Ovary (tissue), 9 donors: Measurements from ENCODE around the gene TBR1. TPM values are rescaled to one million over a fixed set of nuclear protein-coding genes. Genes with fewer than 3 reads are reported as not detected.

Source experiments
- DNase-seq, 5 donors: peaks; one replicate each; pipeline ENCODE4 v3.0.0-alpha.2; 2019 to 2020
- H3K27ac ChIP-seq, 2 donors: fragments of 200-600 bp; one replicate each; pipeline versions ENCODE4 v1.5.1 to v1.8.0; 2019 to 2022
- H3K27me3 ChIP-seq: fragments of 200-600 bp; one replicate; pipeline ENCODE4 v1.8.0; 2022
- H3K36me3 ChIP-seq: fragments of 200-600 bp; sonication (generic); one replicate; pipeline ENCODE4 v1.5.1; 2019
- H3K4me1 ChIP-seq: one replicate; pipeline ENCODE4 v1.8.1; 2013; ENCODE audit warnings: mild to moderate bottlenecking, moderate library complexity; ENCODE audit not compliant: insufficient read depth
- H3K4me3 ChIP-seq: fragments of 200-600 bp; sonication (generic); one replicate; pipeline ENCODE4 v1.5.1; 2017
- H3K9me3 ChIP-seq, 2 donors: fragments of 200-600 bp in 1 of 2; sonication (generic) in 1 of 2; one replicate each; pipeline versions ENCODE4 v1.5.1 to v1.8.1; 2013 to 2019; ENCODE audit warnings: mild to moderate bottlenecking in 1 of 2, moderate library complexity in 1 of 2
- CTCF ChIP-seq, 3 donors: fragments of 450-650 bp in 2 of 3; fragments of 200-600 bp in 1 of 3; IDR thresholded peaks; one replicate each; pipeline versions ENCODE4 v1.5.1 to v1.8.0; 2016 to 2022; ENCODE audit warnings: antibody characterized with exemption in 3 of 3, mild to moderate bottlenecking in 1 of 3
- EP300 ChIP-seq: sonication (generic); formaldehyde crosslinking; IDR thresholded peaks from one replicate; pipeline ENCODE4 v1.6.1; 2017; ENCODE audit warnings: antibody characterized with exemption
- POLR2A ChIP-seq: fragments of 450-650 bp; IDR thresholded peaks from one replicate; pipeline ENCODE4 v1.6.1; 2017; ENCODE audit warnings: antibody characterized with exemption, mild to moderate bottlenecking, moderate library complexity
- WGBS, 3 donors: extraction: QIAGEN DNeasy Blood & Tissue Kit in 1 of 3; methylation state at CpG; one replicate each; pipeline versions ENCODE4 v1.1.5 to v1.1.7; 2013 to 2017; 5-methylcytosine and 5-hydroxymethylcytosine counted together
- intact Hi-C, 4 donors: fragments of 100-400 bp; cut with DNase I; formaldehyde crosslinking; loops; one replicate each; pipeline versions ENCODE4 v1.11.0 to v1.15.1; 2022 to 2023
- polyA plus RNA-seq, 2 donors: library from polyadenylated mRNA; stranded (reverse); fragments of 200-250 nt in 1 of 2; fragments of 350-450 nt in 1 of 2; fragmentation: Illumina TruSeq in 1 of 2; extraction: RNeasy Lipid Tissue Mini Kit (QIAGEN cat#74804) in 1 of 2; gene quantifications; one replicate each; pipeline ENCODE4 v1.2.3, GENCODE V29; 2013 to 2014
- total RNA-seq, 7 donors: library from RNA; depleted of rRNA in 2 of 7; stranded (reverse); fragments of >200 nt in 2 of 7; fragmentation: NEBNext Ultra II Directional in 3 of 7; extraction: Animal tissue kit (Norgen Biotek cat#: 25700) in 3 of 7; gene quantifications; one replicate each; pipeline versions ENCODE4 v1.1.0 to v1.2.4, GENCODE V29; 2016 to 2023
- donor health status: DM: no; HTN: no; CAD: no; lungs with moderate emphysema.
- donor health status: DM: no; HTN: no; CAD: no.
- donor health status: Bipolar disorder and iron deficiency.
- donor health status: DM: yes; HTN: yes; CAD: no.
- donor health status: DM: no; HTN: no; CAD: no.
- donor health status: DM: yes; HTN: yes; CAD: no.

Gene TBR1
- total and polyA plus RNA-seq, 9 donors, result not detected

DNA sequence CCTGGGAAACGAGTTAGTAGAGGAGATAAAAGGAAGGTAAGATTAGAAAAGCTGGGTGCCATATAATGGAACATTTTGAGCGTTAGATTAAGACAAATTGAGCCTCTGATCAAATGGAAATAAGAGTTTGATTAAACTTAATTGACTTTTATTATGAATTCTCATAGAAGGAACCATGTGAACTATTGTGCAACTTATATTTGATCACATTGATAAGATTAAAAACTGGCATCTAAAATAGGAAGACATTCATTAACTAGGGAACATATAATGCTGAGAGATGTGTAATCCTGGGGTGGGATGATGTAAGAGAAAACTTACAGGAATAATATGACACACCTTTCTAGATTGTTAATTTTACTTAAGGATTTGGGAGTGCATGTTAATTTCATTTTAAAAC, 22.5 kb downstream of the TBR1 start:
- Histone ChIP-seq H3K9me3 (peaks cover 0 to 5% of the 10 kb centered on the region in 2 donors), H3K27ac (no peak overlapping the region), H3K36me3 (no peaks in the 10 kb centered on the region), H3K4me3 (no peak overlapping the region), H3K4me1 (no peaks in the 10 kb centered on the region), H3K27me3 (no peaks in the 10 kb centered on the region)
- TF ChIP-seq EP300, result no peak
- TF ChIP-seq POLR2A, result no peak
- TF ChIP-seq CTCF (IDR thresholded peaks at IDR 0.05), result no peak
- 45 to 51% (median 47%) methylated on average over 2 of the region's 2 CpGs for WGBS, 3 donors
- intact Hi-C loops, result no loop called here
- no peak for DNase-seq

DNA sequence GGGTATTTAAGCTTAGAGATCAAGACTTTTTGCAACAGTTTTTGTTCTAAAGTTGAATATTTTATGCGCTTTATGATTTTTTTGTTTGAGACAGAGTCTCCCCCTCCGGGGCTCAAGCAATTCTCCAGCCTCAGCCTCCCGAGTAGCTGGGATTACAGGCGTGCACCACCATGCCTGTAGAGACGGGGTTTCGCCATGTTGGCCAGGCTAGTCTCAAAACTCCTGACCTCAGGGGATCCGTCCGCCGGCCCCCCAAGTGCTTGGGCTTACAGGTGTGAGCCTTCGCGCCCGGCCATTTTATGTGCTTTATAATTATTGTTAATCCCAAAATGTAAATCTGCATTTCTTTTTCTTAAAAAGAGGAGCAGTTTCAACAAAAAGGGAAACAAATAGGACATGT, 29.0 kb downstream of the TBR1 start:
- no peaks in the 10 kb centered on the region for H3K36me3 ChIP-seq
- no peaks in the 10 kb centered on the region for H3K9me3 ChIP-seq
- no peak for DNase-seq
- no peak for TF ChIP-seq POLR2A
- no peak for TF ChIP-seq CTCF (IDR thresholded peaks at IDR 0.05)
- no peak for TF ChIP-seq EP300
- no peaks in the 10 kb centered on the region for H3K27me3 ChIP-seq
- 93 to 95% (median 94%) methylated on average over 12 of the region's 12 CpGs for WGBS, 3 donors
- intact Hi-C loops, result no loop called here
- no peak overlapping the region for H3K27ac ChIP-seq
- no peak overlapping the region for H3K4me3 ChIP-seq
- H3K4me1 ChIP-seq, result no peaks in the 10 kb centered on the region

DNA sequence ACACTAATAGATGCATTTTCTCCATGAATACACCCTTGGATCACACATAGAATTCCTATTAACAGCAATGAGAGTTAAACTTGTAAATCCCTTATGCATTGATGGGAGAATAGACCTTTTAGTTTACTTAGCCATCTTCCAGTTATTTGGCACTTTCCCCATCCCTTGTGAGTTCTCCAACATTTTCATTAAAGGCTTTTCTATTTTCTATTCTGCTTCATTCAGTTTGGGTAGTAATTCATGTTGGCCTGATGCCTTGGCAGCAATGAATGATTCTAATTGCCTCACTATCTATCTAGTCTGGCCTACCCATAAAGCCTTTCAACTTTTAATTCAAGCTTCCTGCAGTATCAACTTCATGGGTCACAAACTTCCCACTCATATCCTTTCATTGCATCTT, 32.3 kb downstream of the TBR1 start:
- TF ChIP-seq EP300 (no peak), CTCF (IDR thresholded peaks at IDR 0.05) (no peak), POLR2A (no peak)
- Histone ChIP-seq H3K4me1 (no peaks in the 10 kb centered on the region), H3K9me3 (no peaks in the 10 kb centered on the region), H3K4me3 (no peak overlapping the region), H3K27ac (no peak overlapping the region), H3K27me3 (no peaks in the 10 kb centered on the region), H3K36me3 (no peaks in the 10 kb centered on the region)
- intact Hi-C loops, result no loop called here
- DNase-seq, result no peak

- H3K36me3 ChIP-seq, result no peaks in the 10 kb centered on the region
- intact Hi-C loops, result no loop called here
- no peaks in the 10 kb centered on the region for H3K27me3 ChIP-seq
- DNase-seq, result no peak
- TF ChIP-seq EP300, result no peak
- TF ChIP-seq POLR2A, result no peak
- TF ChIP-seq CTCF (IDR thresholded peaks at IDR 0.05), result no peak
- no peaks in the 10 kb centered on the region for H3K9me3 ChIP-seq
- no peak overlapping the region for H3K27ac ChIP-seq
- no peaks in the 10 kb centered on the region for H3K4me1 ChIP-seq
- 74 to 83% (median 80%) methylated on average over 2 of the region's 2 CpGs for WGBS, 3 donors
- no peak overlapping the region for H3K4me3 ChIP-seq
These were observed 55.5 kb downstream of the TBR1 start for GRCh38 chr2:161471631-161472030.

DNA sequence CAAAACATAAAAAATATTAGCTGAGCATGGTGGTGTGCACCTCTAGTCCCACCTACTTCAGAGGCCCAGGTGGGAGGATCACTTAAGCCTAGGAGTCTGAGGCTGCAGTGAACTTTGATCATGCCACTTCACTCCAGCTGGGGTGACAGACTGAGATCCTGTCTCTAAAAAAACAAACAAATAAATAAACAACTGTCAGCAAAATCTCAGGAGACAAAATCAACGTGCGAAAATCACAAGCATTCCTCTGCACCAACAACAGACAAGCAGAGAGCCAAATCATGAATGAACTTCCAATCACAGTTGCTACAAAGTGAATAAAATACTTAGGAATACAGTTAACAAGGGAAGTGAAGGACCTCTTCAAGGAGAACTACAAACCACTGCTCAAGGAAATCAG, 58.8 kb downstream of the TBR1 start:
- H3K4me1 ChIP-seq, result no peaks in the 10 kb centered on the region
- 81 to 86% (median 84%) methylated on average over 2 of the region's 2 CpGs for WGBS, 3 donors
- H3K36me3 ChIP-seq, result no peaks in the 10 kb centered on the region
- TF ChIP-seq EP300 (no peak), POLR2A (no peak), CTCF (IDR thresholded peaks at IDR 0.05) (no peak)
- intact Hi-C loops, result no loop called here
- no peaks in the 10 kb centered on the region for H3K27me3 ChIP-seq
- no peak for DNase-seq
- no peak overlapping the region for H3K4me3 ChIP-seq
- H3K9me3 ChIP-seq, result no peaks in the 10 kb centered on the region
- no peak overlapping the region for H3K27ac ChIP-seq
